ENCODE results near the gene GNRH2. TPM values are rescaled to one million over a fixed set of nuclear protein-coding genes. Genes with fewer than 3 reads are reported as not detected.

The GNRH2 gene
- total and polyA plus RNA-seq, 10 of the 15 experiments (the other 5 are each of a cell fraction or from before 2014, with no cell fraction given), result 0.12 to 0.85 (median 0.31) TPM; not detected in 7

DNA sequence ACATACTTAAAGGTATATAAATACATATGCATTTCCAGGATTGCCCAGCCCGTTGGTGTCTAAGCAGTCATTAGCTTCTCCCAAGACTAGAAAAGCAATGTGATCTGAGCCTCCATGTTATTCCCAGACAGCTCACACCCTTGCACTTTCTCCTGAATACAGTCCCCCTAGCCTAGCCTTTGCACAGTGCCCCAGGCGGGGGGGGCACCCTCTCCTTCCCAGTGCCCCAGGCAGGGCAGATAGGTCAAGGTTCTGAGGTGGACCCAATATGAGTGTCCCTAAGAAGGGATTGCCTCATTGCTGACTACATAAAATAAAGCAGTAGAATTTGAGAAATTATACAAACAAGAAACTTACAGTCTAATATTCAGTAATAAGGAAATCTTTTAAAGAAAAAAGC is 15.4 kb upstream of the GNRH2 start:
- CTCF ChIA-PET, result no interaction called here
- peaks cover 6 to 21% of the 10 kb centered on the region in 2 experiments; a peak in 3 of 4 replicates for H3K36me3 ChIP-seq (ENCODE audit: control insufficient read depth in 2 of 2, insufficient read depth in 2 of 2, low read length in 1 of 2)
- ATAC-seq (no peak), DNase-seq (ENCODE audit: low read depth, low spot score) (no peak), FAIRE-seq (no peak)
- in situ Hi-C loops (cut with MboI) (no loop called here), intact Hi-C loops (cut with micrococcal nuclease; ENCODE audit: unreplicated experiment) (no loop called here)
- no peaks in the 10 kb centered on the region for H3K79me2 ChIP-seq (ENCODE audit: control insufficient read depth, insufficient read depth, low read length)
- H3K4me1 ChIP-seq (ENCODE audit: control insufficient read depth, insufficient read depth, low read length), result no peaks in the 10 kb centered on the region
- SMC1A ChIA-PET (ENCODE audit: uncharacterized antibody, unreplicated experiment), result no interaction called here
- no peaks in the 10 kb centered on the region for H3K27me3 ChIP-seq (replicated peaks in 1 of 2; ENCODE audit: control insufficient read depth in 2 of 2, insufficient read depth in 2 of 2, low read length in 1 of 2)
- H3K4me2 ChIP-seq (ENCODE audit: control insufficient read depth, insufficient read depth), result no peak overlapping the region
- no peaks in the 10 kb centered on the region for H4K20me1 ChIP-seq (ENCODE audit: control insufficient read depth, insufficient read depth)
- H2AFZ ChIP-seq (ENCODE audit: control insufficient read depth, low read depth, low read length), result no peak overlapping the region
- H3K27ac ChIP-seq (ENCODE audit: control insufficient read depth, insufficient read depth), result no peak overlapping the region
- RAD21 ChIA-PET (ENCODE audit: unreplicated experiment), result no interaction called here
- 93% methylated on average over 2 of the region's 2 CpGs for WGBS (ENCODE audit: insufficient coverage, insufficient replicate concordance, low lambda C conversion rate, missing lambda C conversion rate)
- BruUV-seq (replicated peaks), result no TSS peak
- no peak overlapping the region for H3K4me3 ChIP-seq
- no peak overlapping the region for H3K9ac ChIP-seq (ENCODE audit: control insufficient read depth, insufficient read depth, low read length)
- no peaks in the 10 kb centered on the region for H3K9me3 ChIP-seq (replicated peaks; ENCODE audit: control insufficient read depth, insufficient read depth, low read length)
- POLR2A ChIA-PET, result no interaction called here
- no peak for TF ChIP-seq SIX5 (IDR thresholded peaks at IDR 0.05; ENCODE audit: low read depth, low read length, severe bottlenecking)
- TF ChIP-seq CBX3 (IDR thresholded peaks at IDR 0.05; ENCODE audit: borderline replicate concordance, low read depth), result no peak
- TF ChIP-seq, protein P1, sequence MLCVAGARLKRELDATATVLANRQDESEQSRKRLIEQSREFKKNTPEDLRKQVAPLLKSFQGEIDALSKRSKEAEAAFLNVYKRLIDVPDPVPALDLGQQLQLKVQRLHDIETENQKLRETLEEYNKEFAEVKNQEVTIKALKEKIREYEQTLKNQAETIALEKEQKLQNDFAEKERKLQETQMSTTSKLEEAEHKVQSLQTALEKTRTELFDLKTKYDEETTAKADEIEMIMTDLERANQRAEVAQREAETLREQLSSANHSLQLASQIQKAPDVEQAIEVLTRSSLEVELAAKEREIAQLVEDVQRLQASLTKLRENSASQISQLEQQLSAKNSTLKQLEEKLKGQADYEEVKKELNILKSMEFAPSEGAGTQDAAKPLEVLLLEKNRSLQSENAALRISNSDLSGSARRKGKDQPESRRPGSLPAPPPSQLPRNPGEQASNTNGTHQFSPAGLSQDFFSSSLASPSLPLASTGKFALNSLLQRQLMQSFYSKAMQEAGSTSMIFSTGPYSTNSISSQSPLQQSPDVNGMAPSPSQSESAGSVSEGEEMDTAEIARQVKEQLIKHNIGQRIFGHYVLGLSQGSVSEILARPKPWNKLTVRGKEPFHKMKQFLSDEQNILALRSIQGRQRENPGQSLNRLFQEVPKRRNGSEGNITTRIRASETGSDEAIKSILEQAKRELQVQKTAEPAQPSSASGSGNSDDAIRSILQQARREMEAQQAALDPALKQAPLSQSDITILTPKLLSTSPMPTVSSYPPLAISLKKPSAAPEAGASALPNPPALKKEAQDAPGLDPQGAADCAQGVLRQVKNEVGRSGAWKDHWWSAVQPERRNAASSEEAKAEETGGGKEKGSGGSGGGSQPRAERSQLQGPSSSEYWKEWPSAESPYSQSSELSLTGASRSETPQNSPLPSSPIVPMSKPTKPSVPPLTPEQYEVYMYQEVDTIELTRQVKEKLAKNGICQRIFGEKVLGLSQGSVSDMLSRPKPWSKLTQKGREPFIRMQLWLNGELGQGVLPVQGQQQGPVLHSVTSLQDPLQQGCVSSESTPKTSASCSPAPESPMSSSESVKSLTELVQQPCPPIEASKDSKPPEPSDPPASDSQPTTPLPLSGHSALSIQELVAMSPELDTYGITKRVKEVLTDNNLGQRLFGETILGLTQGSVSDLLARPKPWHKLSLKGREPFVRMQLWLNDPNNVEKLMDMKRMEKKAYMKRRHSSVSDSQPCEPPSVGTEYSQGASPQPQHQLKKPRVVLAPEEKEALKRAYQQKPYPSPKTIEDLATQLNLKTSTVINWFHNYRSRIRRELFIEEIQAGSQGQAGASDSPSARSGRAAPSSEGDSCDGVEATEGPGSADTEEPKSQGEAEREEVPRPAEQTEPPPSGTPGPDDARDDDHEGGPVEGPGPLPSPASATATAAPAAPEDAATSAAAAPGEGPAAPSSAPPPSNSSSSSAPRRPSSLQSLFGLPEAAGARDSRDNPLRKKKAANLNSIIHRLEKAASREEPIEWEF (IDR thresholded peaks at IDR 0.05; ENCODE audit: insufficient replicate concordance, low read depth, low read length), result no peak
- TF ChIP-seq, protein P2, sequence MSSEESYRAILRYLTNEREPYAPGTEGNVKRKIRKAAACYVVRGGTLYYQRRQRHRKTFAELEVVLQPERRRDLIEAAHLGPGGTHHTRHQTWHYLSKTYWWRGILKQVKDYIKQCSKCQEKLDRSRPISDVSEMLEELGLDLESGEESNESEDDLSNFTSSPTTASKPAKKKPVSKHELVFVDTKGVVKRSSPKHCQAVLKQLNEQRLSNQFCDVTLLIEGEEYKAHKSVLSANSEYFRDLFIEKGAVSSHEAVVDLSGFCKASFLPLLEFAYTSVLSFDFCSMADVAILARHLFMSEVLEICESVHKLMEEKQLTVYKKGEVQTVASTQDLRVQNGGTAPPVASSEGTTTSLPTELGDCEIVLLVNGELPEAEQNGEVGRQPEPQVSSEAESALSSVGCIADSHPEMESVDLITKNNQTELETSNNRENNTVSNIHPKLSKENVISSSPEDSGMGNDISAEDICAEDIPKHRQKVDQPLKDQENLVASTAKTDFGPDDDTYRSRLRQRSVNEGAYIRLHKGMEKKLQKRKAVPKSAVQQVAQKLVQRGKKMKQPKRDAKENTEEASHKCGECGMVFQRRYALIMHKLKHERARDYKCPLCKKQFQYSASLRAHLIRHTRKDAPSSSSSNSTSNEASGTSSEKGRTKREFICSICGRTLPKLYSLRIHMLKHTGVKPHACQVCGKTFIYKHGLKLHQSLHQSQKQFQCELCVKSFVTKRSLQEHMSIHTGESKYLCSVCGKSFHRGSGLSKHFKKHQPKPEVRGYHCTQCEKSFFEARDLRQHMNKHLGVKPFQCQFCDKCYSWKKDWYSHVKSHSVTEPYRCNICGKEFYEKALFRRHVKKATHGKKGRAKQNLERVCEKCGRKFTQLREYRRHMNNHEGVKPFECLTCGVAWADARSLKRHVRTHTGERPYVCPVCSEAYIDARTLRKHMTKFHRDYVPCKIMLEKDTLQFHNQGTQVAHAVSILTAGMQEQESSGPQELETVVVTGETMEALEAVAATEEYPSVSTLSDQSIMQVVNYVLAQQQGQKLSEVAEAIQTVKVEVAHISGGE (CRISPR knock-in tag; IDR thresholded peaks at IDR 0.05), result no peak
- no peak for TF ChIP-seq ESRRA (IDR thresholded peaks at IDR 0.05; ENCODE audit: low read length)
- TF ChIP-seq, protein P3, sequence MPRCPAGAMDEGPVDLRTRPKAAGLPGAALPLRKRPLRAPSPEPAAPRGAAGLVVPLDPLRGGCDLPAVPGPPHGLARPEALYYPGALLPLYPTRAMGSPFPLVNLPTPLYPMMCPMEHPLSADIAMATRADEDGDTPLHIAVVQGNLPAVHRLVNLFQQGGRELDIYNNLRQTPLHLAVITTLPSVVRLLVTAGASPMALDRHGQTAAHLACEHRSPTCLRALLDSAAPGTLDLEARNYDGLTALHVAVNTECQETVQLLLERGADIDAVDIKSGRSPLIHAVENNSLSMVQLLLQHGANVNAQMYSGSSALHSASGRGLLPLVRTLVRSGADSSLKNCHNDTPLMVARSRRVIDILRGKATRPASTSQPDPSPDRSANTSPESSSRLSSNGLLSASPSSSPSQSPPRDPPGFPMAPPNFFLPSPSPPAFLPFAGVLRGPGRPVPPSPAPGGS (IDR thresholded peaks at IDR 0.05; ENCODE audit: borderline replicate concordance, insufficient read depth, low read depth, low read length, poor library complexity, severe bottlenecking), result no peak
- no peak for TF ChIP-seq IKZF2 (IDR thresholded peaks at IDR 0.05)
- no peak for TF ChIP-seq TARDBP (IDR thresholded peaks at IDR 0.05; ENCODE audit: borderline replicate concordance)
- no peak for TF ChIP-seq MEF2B (IDR thresholded peaks at IDR 0.05; ENCODE audit: partially characterized antibody, poor library complexity, severe bottlenecking)
- TF ChIP-seq, protein P4, sequence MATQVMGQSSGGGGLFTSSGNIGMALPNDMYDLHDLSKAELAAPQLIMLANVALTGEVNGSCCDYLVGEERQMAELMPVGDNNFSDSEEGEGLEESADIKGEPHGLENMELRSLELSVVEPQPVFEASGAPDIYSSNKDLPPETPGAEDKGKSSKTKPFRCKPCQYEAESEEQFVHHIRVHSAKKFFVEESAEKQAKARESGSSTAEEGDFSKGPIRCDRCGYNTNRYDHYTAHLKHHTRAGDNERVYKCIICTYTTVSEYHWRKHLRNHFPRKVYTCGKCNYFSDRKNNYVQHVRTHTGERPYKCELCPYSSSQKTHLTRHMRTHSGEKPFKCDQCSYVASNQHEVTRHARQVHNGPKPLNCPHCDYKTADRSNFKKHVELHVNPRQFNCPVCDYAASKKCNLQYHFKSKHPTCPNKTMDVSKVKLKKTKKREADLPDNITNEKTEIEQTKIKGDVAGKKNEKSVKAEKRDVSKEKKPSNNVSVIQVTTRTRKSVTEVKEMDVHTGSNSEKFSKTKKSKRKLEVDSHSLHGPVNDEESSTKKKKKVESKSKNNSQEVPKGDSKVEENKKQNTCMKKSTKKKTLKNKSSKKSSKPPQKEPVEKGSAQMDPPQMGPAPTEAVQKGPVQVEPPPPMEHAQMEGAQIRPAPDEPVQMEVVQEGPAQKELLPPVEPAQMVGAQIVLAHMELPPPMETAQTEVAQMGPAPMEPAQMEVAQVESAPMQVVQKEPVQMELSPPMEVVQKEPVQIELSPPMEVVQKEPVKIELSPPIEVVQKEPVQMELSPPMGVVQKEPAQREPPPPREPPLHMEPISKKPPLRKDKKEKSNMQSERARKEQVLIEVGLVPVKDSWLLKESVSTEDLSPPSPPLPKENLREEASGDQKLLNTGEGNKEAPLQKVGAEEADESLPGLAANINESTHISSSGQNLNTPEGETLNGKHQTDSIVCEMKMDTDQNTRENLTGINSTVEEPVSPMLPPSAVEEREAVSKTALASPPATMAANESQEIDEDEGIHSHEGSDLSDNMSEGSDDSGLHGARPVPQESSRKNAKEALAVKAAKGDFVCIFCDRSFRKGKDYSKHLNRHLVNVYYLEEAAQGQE (IDR thresholded peaks at IDR 0.05; ENCODE audit: low read depth, low read length), result no peak
- no peak for TF ChIP-seq DPF2 (IDR thresholded peaks at IDR 0.05)

All from GM12878 (cell line).